GM11168 (cell line): ENCODE results near the gene HIPK2.

ENCODE experiments used
- in situ Hi-C: fragments of 300-500 bp; cut with MboI; formaldehyde crosslinking; loops from one replicate; pipeline ENCODE4 v1.12.0; 2022; ENCODE audit warnings: low sequenced_read_pairs; ENCODE audit not compliant: unreplicated experiment

The HIPK2 gene

GRCh38 chr7:139757968-139758367 is 19.8 kb downstream of the HIPK2 start:
- in situ Hi-C loops, result no loop called here

GRCh38 chr7:139753693-139754111 is 24.1 kb downstream of the HIPK2 start:
- in situ Hi-C loops, result no loop called here

GRCh38 chr7:139753081-139753692 is 24.6 kb downstream of the HIPK2 start:
- in situ Hi-C loops, result no loop called here

- in situ Hi-C loops, result no loop called here
These were observed 25.2 kb downstream of the HIPK2 start for GRCh38 chr7:139752604-139753003.

DNA sequence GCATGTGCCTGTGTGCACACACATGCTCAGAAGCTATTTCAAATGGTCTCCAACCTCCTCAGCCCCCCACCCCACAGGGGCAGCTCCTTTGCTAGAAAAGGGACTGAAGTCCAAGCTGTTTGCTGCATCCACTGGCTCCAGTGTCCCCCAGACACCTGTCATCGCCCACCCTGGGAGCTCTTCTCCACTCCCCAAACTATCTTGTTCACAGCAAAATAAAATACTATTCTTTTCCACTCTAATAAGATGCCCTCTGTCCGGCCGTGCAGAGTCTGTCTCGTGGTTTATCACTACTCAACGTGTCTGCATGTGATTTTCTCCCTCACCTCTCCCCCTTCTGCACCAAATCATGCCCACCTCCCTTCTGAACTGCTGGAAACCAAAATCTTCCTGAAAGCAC is 25.6 kb downstream of the HIPK2 start:
- in situ Hi-C loops, result no loop called here

DNA sequence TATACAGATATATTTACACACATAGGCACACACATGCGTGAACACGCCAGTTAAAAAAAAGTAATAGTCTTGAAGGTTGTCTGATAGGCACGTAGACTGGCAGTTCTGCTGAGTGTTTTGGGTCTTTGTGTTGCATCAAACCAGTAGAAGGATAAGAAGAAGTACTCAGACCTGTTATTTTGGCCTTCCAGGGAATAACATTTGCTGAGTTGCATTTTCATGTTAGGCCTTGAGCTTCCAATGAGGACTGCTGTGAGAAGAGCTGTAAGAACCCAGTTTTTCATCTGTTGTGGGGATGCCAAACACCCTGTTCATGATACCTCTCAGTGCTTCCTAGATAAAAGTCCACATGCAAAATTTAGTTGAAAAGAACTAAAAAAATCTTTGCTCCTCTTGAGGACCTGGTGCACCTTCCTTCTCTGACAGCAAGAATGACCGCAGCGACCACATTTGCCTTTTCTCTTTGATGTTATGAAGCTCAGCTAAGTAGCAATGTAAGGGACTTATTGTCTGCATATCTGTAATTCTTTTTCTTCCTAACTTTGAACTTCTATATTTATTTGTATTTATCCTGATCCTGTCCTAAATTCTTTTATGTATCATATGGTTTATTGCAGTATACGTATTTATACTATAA is 27.2 kb downstream of the HIPK2 start:
- in situ Hi-C loops, result no loop called here

DNA sequence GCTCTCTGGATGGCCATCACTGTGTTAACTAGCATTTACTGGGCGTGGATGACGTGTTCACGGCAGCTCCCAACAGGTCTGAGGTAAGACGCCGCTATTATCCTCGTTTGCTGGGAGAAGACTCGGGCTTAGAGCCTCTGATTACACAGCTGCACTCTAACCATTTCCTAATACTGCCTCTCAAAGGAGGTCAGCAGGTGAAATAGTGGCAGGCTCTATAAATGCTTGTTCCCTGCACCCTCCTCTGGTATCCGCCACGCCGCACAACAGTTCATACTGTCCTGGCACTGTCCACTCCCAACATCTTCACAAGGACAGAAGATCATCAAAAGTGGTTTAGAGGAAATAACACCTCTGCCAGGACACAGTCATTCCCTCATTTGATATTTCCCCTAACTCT is 28.3 kb downstream of the HIPK2 start:
- in situ Hi-C loops, result no loop called here

- in situ Hi-C loops, result no loop called here
These were observed 28.9 kb downstream of the HIPK2 start for GRCh38 chr7:139748941-139749340.

DNA sequence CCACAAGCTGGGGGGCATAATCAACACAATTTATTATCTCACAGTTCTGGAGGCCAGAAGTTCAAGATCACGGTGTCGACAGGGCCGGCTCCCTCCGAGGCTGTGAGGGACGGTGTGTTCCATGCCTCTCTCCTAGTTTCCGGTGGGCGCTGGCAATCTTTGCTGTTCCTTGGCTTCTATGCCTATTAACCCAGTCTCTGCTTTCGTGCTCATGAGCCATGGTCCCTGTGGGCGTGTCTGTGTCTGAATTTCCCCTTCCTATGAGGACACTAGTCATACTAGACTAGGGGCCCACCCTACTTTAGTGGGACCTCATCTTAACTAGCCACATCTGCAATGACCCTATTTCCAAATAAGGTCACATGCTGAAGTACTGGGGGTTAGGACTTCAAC is 29.4 kb downstream of the HIPK2 start:
- in situ Hi-C loops, result no loop called here

DNA sequence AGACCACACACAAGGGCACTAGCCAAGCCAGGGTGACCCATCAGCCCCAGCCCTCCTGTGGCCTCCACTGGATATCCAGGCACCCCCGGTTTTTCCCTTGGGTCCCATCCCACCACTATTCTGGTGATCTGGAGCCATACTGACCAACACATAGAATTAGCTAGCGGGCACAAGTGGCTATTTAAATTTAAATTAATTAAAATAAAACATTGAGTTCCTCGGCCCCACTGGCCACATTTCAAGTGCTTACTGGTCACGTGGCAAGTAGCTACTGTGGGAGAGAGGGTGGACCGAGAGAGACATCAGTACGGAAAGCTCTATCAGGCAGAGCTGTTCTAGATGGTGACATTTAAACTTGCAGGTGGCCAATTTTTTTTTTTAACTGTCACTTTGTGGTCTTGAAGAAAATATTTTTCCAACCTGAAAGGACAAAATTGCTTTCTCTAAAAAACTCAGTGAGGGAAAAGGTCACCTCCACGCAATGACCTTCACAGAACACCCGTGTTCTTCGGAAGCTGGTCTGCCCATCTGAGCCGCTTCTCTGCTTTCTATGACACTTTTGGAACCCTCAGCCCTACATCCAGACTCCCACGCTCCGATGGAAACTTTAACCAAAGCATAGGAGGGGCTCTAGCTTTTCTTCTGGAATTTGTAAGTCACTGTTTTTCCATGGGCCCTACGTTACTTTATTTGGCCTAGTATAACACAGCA is 30.0 kb downstream of the HIPK2 start:
- in situ Hi-C loops, result no loop called here

DNA sequence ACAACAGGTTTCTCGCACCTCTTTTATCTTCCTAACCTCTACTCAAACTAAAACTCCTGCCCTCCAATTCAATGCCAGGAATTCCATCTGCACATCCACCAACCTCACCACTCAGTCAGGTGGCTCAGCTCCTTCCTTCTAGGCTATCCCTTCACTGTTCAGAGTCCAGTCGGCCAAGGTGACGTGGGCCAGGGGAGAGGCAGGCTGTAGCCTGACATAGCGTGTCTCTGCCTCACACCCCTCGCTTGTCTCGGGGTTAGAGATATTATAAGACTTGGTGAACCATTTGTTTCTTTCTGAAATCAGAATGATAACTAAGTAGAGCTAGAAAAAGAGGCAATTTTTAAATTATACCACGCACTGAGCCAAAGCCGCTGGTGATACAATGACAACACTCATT is 31.1 kb downstream of the HIPK2 start:
- in situ Hi-C loops, result no loop called here

GRCh38 chr7:139745678-139746143 is 32.1 kb downstream of the HIPK2 start:
- in situ Hi-C loops, result no loop called here

GRCh38 chr7:139744768-139745677 is 32.8 kb downstream of the HIPK2 start:
- in situ Hi-C loops, result no loop called here

DNA sequence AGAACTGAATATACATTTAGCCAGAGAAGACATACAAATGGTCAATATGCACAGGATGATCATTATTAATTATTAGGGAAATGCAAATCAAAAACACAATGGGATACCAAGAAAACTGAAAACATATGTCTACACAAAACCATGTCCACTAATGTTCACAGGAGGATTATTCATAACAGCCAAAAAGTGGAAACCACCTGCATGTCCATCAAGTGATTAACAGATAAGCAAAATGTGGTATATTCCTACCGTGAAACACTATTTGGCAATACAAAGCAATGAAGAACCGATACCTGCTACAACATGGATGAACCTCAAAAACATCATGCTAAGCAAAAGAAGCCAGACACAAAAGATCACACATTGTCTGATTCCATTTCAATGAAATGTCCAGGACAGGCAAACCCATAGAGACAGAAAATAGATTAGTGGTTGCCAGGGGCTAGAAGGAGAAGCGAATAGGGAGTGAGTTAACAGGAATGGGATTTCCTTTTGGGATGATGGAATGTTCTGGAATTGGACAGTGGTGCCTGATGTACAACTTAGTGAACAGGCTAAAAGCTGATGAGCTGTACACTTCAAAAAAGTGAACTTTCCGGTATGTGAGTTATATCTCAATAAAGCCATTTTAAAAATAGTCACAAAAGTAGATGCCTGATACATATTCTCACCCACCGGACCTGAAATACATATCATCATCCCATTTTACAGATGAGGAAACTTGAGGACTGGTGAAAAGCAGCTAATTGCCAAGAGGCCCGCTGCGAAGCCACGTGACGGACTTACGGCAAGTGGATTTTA is 33.6 kb downstream of the HIPK2 start:
- in situ Hi-C loops, result no loop called here

- in situ Hi-C loops, result no loop called here
These were observed 34.4 kb downstream of the HIPK2 start for GRCh38 chr7:139743267-139743966.

DNA sequence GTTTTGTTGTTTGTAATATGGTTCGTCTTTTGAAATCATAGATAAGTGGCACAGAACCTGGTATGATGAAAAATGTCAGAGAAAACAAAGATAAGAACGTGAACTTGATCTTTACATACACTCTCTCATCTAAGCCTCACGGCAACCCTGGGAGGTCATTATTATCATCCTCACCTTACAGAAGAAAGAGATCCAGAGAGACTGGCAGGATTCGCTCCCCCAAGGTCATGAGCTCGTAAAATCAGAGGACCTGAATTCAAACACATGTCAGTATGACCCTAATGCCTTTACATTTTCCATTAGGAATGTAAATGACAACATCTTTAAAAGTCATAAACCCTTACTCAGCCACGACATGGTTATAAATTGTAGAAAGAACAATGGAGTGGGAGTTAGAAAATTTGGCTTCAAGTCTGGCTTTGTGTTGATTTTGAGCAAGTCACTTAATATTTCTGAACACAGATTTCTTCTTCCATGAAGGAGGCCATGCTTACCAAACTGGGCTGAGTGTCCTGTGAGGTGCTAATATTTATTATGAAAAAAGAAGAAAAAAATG is 35.9 kb downstream of the HIPK2 start:
- in situ Hi-C loops, result no loop called here

DNA sequence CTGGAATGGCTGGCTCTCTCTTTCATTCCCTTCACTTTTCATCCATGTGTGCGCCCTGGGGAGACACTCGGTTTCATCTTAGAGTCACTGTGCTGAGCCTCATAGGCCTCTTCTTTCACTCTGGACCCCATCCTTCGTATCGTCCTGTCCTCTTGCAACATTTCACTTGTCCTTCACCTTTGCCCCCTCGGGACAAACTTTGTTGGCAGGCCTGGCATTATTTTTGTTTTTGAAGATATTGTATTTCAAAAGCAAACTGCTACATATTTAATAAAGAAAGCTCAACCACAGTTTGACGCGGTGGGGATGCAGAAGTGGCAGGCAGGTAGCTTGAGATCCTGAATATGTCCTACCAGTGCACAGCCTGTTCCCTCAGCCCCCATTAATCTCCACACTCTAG is 36.6 kb downstream of the HIPK2 start:
- in situ Hi-C loops, result no loop called here

DNA sequence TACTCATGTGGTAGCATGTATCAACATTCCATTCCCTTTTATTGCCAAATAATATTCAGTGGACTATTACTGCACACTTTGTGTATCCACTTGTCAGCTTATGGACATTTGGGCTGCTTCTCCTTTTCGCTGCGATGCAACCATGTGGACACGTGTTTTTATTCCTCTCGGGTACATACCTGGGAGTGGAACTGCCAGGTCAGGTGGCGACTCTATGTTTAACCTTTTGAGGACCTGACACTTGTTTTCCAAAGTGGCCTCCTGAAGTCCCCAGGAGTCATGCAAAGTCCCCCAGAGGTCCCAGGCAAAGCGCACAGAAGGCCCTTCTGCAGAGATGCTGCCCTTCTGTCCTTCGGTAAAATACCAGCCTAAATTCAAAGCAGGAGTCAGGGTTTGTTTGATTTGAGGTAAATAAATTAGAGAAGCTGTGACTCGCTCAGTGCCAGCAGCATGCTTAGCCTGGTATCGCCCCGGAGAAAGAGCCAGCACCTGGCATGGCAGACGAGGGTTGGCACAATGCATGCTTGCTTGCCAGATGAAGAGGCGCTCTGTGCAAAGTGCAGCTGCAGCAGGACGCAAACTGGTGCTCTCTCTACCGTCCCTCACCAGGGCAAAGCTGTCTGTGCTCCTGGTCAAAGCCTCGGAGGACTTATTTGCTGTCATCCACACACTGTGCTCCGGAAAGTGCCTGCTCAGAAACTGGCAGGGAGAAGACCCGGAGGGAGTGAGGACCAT is 37.8 kb downstream of the HIPK2 start:
- in situ Hi-C loops, result no loop called here
